ENCODE measurements around the gene CPXM1. TPM values are rescaled to one million over a fixed set of nuclear protein-coding genes. Genes with fewer than 3 reads are reported as not detected.
A peak's percentile ranks its signal among the peaks of the same experiment; 100 is the strongest.
"Not testable (repeated sequence)": the region's sequence is repeated elsewhere in the genome, so short reads cannot be mapped to it uniquely, and the experiment has no call there.

Gene CPXM1
- polyA plus RNA-seq, 1 donor, result 28.6 TPM

- Histone ChIP-seq H3K36me3 (ENCODE audit: control insufficient read depth, insufficient read depth, low read length) (no peaks in the 10 kb centered on the region), H3K4me1 (ENCODE audit: control insufficient read depth, insufficient read depth, low read length) (no peaks in the 10 kb centered on the region), H3K4me3 (ENCODE audit: low read length) (no peak within 1 kb of the TSS), H3K27me3 (ENCODE audit: control insufficient read depth, insufficient read depth, low read length) (peaks cover 14% of the 10 kb centered on the region), H3K27ac (ENCODE audit: low read length) (no peak within 1 kb of the TSS), H3K9me3 (ENCODE audit: control insufficient read depth, low read depth, low read length) (no peaks in the 10 kb centered on the region)
- DNase-seq, result peak in 1 of 2 donors; percentile 23
- no CpG with 5 or more reads among the region's 5 CpGs for WGBS (ENCODE audit: insufficient coverage, low lambda C conversion rate)
Measured at GRCh38 chr20:2814587-2815051, 14.2 kb upstream of the CPXM1 start, which contains the start of gene C20orf141. TSS of gene C20orf141 (plus strand) at chr20:2814987. CDS start at chr20:2815185, 198 bp downstream.

DNA sequence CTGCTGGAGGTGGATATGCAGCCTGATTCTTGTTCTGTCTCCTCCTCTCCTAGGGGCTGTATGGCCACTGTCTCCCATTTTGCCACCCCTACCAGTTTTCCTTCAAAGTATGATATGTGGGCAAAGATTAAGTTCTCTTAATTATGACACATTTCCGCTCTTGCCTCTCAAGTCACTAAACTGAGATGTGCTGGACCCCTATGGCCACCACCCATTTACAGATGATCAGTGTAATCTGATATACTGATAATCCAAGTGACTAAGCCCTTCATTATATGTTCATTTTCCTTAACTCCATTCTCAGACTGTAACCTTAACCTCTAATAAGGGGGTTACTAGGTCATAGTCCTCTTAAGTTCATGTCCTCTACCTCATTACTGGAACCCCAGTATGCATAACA is 13.6 kb upstream of the CPXM1 start:
- H3K4me1 ChIP-seq (ENCODE audit: control insufficient read depth, insufficient read depth, low read length), result no peaks in the 10 kb centered on the region
- H3K27ac ChIP-seq (ENCODE audit: low read length), result no peak overlapping the region
- no peaks in the 10 kb centered on the region for H3K9me3 ChIP-seq (ENCODE audit: control insufficient read depth, low read depth, low read length)
- H3K27me3 ChIP-seq (ENCODE audit: control insufficient read depth, insufficient read depth, low read length), result peaks cover 13% of the 10 kb centered on the region
- no CpG with 5 or more reads among the region's 1 CpG for WGBS (ENCODE audit: insufficient coverage, low lambda C conversion rate)
- no peaks in the 10 kb centered on the region for H3K36me3 ChIP-seq (ENCODE audit: control insufficient read depth, insufficient read depth, low read length)
- H3K4me3 ChIP-seq (ENCODE audit: low read length), result no peak overlapping the region
- no peak for DNase-seq

DNA sequence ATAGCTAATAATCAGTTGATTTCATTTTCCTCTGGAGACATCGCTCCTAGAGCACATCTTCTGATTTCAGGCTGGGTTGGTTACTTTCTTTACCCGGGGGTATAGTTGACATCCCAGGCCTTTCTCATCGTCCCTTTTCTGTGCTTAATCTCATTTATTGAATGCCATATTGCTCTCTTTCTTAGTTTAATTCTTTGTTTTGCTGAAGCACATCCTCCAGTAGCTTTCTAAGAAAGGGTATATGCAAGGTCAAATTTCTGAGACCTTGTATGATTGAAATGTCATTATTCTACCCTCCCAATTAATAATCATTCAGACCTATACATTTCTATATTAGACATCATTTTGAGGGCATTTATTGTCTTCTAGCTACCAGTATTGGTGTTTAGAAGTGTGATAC is 11.8 kb upstream of the CPXM1 start:
- Histone ChIP-seq H3K27ac (ENCODE audit: low read length) (no peak overlapping the region), H3K9me3 (ENCODE audit: control insufficient read depth, low read depth, low read length) (no peaks in the 10 kb centered on the region), H3K36me3 (ENCODE audit: control insufficient read depth, insufficient read depth, low read length) (no peaks in the 10 kb centered on the region), H3K4me1 (ENCODE audit: control insufficient read depth, insufficient read depth, low read length) (no peaks in the 10 kb centered on the region), H3K4me3 (ENCODE audit: low read length) (no peak overlapping the region), H3K27me3 (ENCODE audit: control insufficient read depth, insufficient read depth, low read length) (peaks cover 25% of the 10 kb centered on the region)
- 93% methylated on average over 2 of the region's 3 CpGs for WGBS (ENCODE audit: insufficient coverage, low lambda C conversion rate)
- no peak for DNase-seq

GRCh38 chr20:2809690-2810089 is 9.3 kb upstream of the CPXM1 start:
- no peaks in the 10 kb centered on the region for H3K9me3 ChIP-seq (ENCODE audit: control insufficient read depth, low read depth, low read length)
- H3K27me3 ChIP-seq (ENCODE audit: control insufficient read depth, insufficient read depth, low read length), result peaks cover 49% of the 10 kb centered on the region
- no peak overlapping the region for H3K4me3 ChIP-seq (ENCODE audit: low read length)
- H3K4me1 ChIP-seq (ENCODE audit: control insufficient read depth, insufficient read depth, low read length), result no peaks in the 10 kb centered on the region
- no peak overlapping the region for H3K27ac ChIP-seq (ENCODE audit: low read length)
- DNase-seq, result no peak
- no peaks in the 10 kb centered on the region for H3K36me3 ChIP-seq (ENCODE audit: control insufficient read depth, insufficient read depth, low read length)
- WGBS (ENCODE audit: insufficient coverage, low lambda C conversion rate), result no CpG with 5 or more reads among the region's 10 CpGs

DNA sequence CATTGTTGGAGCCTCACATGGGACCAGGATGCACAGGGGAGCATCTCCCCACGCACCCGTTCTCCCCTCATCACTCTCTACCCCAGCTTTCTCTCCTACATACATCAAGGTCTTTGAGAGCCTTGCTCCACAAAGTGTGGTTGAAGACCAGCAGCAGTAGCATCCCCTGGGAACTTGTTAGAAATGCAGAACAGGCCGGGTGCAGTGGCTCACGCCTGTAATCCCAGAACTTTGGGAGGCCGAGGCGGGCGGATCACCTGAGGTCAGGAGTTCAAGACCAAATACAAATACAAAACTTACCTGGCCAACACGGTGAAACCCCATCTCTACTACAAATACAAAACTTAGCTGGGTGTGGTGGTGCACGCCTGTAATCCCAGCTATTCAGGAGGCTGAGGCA is 7.5 kb upstream of the CPXM1 start:
- not testable (repeated sequence) for H3K4me1 ChIP-seq (ENCODE audit: control insufficient read depth, insufficient read depth, low read length); H3K9me3 ChIP-seq (ENCODE audit: control insufficient read depth, low read depth, low read length); H3K4me3 ChIP-seq (ENCODE audit: low read length); DNase-seq; H3K27ac ChIP-seq (ENCODE audit: low read length); H3K36me3 ChIP-seq (ENCODE audit: control insufficient read depth, insufficient read depth, low read length)
- peaks cover 63% of the 10 kb centered on the region for H3K27me3 ChIP-seq (ENCODE audit: control insufficient read depth, insufficient read depth, low read length)
- no CpG with 5 or more reads among the region's 9 CpGs for WGBS (ENCODE audit: insufficient coverage, low lambda C conversion rate)

DNA sequence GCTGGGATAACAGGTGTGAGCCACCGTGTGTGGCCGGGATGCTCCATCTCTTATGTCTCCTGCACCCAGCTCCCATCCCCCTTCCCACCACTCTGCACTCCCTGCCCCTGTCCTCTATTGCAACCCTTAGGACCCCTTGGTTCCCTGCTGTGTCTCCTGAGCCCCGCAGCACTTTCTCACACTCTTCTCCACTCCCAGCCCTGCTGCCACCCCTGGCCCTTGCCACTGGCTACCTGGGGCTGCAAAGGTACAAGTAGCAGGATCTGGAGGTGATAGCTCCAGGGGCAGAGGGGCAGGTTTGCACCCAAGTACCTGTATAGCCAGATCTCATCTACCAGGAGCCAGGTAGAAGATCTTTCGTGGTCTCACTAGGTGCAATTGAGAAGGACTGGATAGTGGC is 6.6 kb upstream of the CPXM1 start:
- Histone ChIP-seq H3K4me3 (ENCODE audit: low read length) (no peak overlapping the region), H3K27ac (ENCODE audit: low read length) (no peak overlapping the region), H3K9me3 (ENCODE audit: control insufficient read depth, low read depth, low read length) (no peaks in the 10 kb centered on the region), H3K36me3 (ENCODE audit: control insufficient read depth, insufficient read depth, low read length) (no peaks in the 10 kb centered on the region), H3K27me3 (ENCODE audit: control insufficient read depth, insufficient read depth, low read length) (peaks cover 71% of the 10 kb centered on the region), H3K4me1 (ENCODE audit: control insufficient read depth, insufficient read depth, low read length) (no peaks in the 10 kb centered on the region)
- 100% methylated on average over 1 of the region's 4 CpGs for WGBS (ENCODE audit: insufficient coverage, low lambda C conversion rate)
- no peak for DNase-seq

DNA sequence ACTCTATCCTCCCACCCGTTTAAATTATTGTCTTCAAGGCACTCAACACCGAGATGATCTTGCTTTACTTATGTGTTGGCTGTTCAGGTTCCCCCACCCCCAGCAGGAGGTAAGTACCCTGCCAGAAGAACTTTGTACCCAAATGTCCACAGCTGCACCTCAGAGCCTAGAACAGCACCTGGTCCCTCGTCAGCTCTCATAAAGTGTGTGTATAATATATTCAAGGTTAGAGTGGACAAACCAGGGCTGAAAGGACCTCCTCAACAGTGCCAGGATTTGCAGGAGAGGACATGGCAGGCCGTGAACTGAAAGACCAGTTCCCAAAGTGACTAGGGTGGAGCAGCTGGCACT is 5.9 kb upstream of the CPXM1 start:
- DNase-seq, result no peak
- Histone ChIP-seq H3K36me3 (ENCODE audit: control insufficient read depth, insufficient read depth, low read length) (no peaks in the 10 kb centered on the region), H3K27ac (ENCODE audit: low read length) (no peak overlapping the region), H3K9me3 (ENCODE audit: control insufficient read depth, low read depth, low read length) (no peaks in the 10 kb centered on the region), H3K27me3 (ENCODE audit: control insufficient read depth, insufficient read depth, low read length) (peaks cover 76% of the 10 kb centered on the region), H3K4me1 (ENCODE audit: control insufficient read depth, insufficient read depth, low read length) (no peaks in the 10 kb centered on the region), H3K4me3 (ENCODE audit: low read length) (no peak overlapping the region)
- no CpG with 5 or more reads among the region's 4 CpGs for WGBS (ENCODE audit: insufficient coverage, low lambda C conversion rate)

DNA sequence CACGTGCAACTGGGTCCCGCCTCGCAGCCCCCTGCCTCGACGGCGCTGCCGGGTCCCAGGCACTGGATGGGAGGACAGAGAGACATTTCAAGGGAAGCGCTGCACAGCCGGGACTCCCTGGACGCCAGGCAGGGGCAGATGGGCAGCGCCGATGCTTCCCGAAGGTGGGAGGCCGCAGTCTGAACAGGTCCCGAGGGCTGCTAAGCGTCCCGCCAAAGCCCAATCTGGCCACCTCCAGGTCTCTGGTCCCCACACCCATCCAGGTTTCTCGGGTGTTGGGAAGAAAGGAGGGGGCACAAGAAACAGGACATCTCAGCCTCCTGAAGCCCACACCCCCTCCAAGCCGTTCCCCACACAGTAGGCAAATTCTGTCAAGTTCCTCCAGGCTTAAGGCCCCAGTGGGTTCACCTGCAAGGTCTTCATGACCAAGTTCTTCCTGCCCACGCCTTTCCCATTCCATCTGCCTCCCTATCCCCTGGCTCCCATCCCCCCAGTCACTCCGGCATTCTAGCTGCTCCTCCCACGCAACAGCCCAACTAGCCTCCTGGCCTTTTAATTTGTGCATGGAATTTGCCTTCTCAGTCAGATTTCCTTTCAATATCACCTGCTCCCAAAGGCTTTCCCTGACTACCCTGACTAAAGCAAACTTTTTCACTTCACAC is 5.4 kb upstream of the CPXM1 start:
- no peaks in the 10 kb centered on the region for H3K9me3 ChIP-seq (ENCODE audit: control insufficient read depth, low read depth, low read length)
- no peaks in the 10 kb centered on the region for H3K36me3 ChIP-seq (ENCODE audit: control insufficient read depth, insufficient read depth, low read length)
- H3K4me3 ChIP-seq (ENCODE audit: low read length), result no peak overlapping the region
- H3K27me3 ChIP-seq (ENCODE audit: control insufficient read depth, insufficient read depth, low read length), result peaks cover 81% of the 10 kb centered on the region
- 20% methylated on average over 2 of the region's 22 CpGs for WGBS (ENCODE audit: insufficient coverage, low lambda C conversion rate)
- no peaks in the 10 kb centered on the region for H3K4me1 ChIP-seq (ENCODE audit: control insufficient read depth, insufficient read depth, low read length)
- H3K27ac ChIP-seq (ENCODE audit: low read length), result no peak overlapping the region
- no peak for DNase-seq

- Histone ChIP-seq H3K4me1 (ENCODE audit: control insufficient read depth, insufficient read depth, low read length) (peaks cover under 1% of the 10 kb centered on the region), H3K36me3 (ENCODE audit: control insufficient read depth, insufficient read depth, low read length) (no peaks in the 10 kb centered on the region), H3K4me3 (ENCODE audit: low read length) (no peak overlapping the region), H3K27me3 (ENCODE audit: control insufficient read depth, insufficient read depth, low read length) (peaks cover 87% of the 10 kb centered on the region), H3K27ac (ENCODE audit: low read length) (no peak overlapping the region), H3K9me3 (ENCODE audit: control insufficient read depth, low read depth, low read length) (no peaks in the 10 kb centered on the region)
- WGBS (ENCODE audit: insufficient coverage, low lambda C conversion rate), result no CpG with 5 or more reads among the region's 49 CpGs
- no peak for DNase-seq
Measured at GRCh38 chr20:2804852-2805688, 4.6 kb upstream of the CPXM1 start.

DNA sequence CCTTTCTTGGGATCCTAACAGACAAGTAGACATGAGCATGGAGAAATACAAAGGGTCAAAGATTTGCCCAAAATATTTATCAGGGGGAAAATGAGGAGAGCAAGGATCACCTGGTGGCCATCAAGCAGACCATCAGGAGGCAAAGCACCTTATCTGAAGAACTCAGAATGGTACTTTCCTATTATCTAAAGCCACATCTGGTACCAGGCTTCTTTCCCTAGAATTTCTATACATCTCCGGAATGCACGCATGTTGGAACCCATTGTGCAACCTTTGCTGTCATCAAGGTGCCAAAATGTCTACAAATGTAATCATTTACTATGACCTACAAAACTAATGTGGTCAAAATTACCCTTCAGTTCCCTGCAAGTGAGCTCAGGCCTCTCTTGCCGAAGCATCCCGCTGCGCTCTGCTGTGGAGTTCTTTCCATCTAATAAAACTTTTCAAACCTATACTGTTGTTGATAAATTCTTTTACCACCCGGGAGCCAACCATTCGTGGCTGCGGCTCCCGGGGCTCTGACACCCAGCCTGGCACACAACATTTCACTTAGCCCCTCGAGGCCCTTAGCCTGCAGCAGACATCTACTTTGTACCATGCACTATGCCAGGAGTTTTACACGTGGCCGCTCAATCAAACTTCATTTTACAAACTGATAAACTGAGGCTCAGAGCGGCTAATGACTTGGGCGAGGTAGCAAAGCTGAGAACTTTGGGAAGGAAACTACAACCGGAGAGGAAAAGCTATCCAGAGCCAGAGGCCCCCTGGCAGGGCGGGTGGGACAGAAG is 3.8 kb upstream of the CPXM1 start:
- WGBS (ENCODE audit: insufficient coverage, low lambda C conversion rate), result no CpG with 5 or more reads among the region's 16 CpGs
- no peak overlapping the region for H3K27ac ChIP-seq (ENCODE audit: low read length)
- no peak for DNase-seq
- H3K27me3 ChIP-seq (ENCODE audit: control insufficient read depth, insufficient read depth, low read length), result peaks cover 91% of the 10 kb centered on the region
- H3K4me1 ChIP-seq (ENCODE audit: control insufficient read depth, insufficient read depth, low read length), result peaks cover 2% of the 10 kb centered on the region
- H3K36me3 ChIP-seq (ENCODE audit: control insufficient read depth, insufficient read depth, low read length), result no peaks in the 10 kb centered on the region
- H3K4me3 ChIP-seq (ENCODE audit: low read length), result no peak overlapping the region
- no peaks in the 10 kb centered on the region for H3K9me3 ChIP-seq (ENCODE audit: control insufficient read depth, low read depth, low read length)

Data from large intestine (tissue), 3 donors.